IMR-90 (cell line): ENCODE measurements around the gene BMPER. TPM values are rescaled to one million over a fixed set of nuclear protein-coding genes. Genes with fewer than 3 reads are reported as not detected.

Source experiments
- ATAC-seq: fragments of 200-7000 bp; cut with Tn5 transposase; 2 replicates; pipeline ENCODE4 v1.9.1; 2020; ENCODE audit warnings: low read depth, mild to moderate bottlenecking, moderate library complexity
- BruUV-seq: library from RNA; stranded (reverse); fragments of 400-500 nt; replicated peaks from 2 replicates; lab custom pipeline; 2021; lab: Mats Ljungman, UMichigan
- CTCF ChIA-PET: fragments of 300-600 bp; formaldehyde crosslinking; extraction: SDS; loops from one replicate; lab custom pipeline; 2021; ENCODE audit warnings: antibody characterized with exemption; lab: Yijun Ruan, JAX
- POLR2A ChIA-PET: fragments of 300-600 bp; sonication (Branson Sonifier 250); formaldehyde crosslinking; loops from one replicate; lab custom pipeline; 2022; ENCODE audit warnings: antibody characterized with exemption; ENCODE audit not compliant: unreplicated experiment; lab: Charles Lee
- DNase-seq: peaks from one replicate; pipeline ENCODE4 v3.0.0; 2013
- H2AFZ ChIP-seq: replicated peaks from 2 replicates; pipeline ENCODE3; 2013; ENCODE audit warnings: low read length, mild to moderate bottlenecking; ENCODE audit not compliant: poor library complexity
- H2AK5ac ChIP-seq: 2 replicates; pipeline ENCODE4 v1.6.1; 2013; ENCODE audit warnings: low read depth, low read length, inconsistent platforms
- H2AK9ac ChIP-seq: replicated peaks from 2 replicates; pipeline ENCODE3; 2013; ENCODE audit warnings: mild to moderate bottlenecking, low read depth, low read length, moderate library complexity; ENCODE audit not compliant: poor library complexity
- H2BK120ac ChIP-seq: 2 replicates; pipeline ENCODE4 v1.6.1; 2013; ENCODE audit warnings: low read depth, low read length, inconsistent platforms
- H2BK15ac ChIP-seq: 3 replicates; pipeline ENCODE4 v1.6.1; 2013; ENCODE audit warnings: low read depth, low read length, inconsistent platforms
- H2BK20ac ChIP-seq: 2 replicates; pipeline ENCODE4 v1.6.1; 2013; ENCODE audit warnings: low read depth, mild to moderate bottlenecking, inconsistent platforms, low read length, moderate library complexity
- H2BK5ac ChIP-seq: 2 replicates; pipeline ENCODE4 v1.6.1; 2013; ENCODE audit warnings: mild to moderate bottlenecking, low read depth, low read length, inconsistent platforms; ENCODE audit not compliant: poor library complexity, severe bottlenecking
- H3K14ac ChIP-seq: replicated peaks from 2 replicates; pipeline ENCODE4 v1.6.1; 2013; ENCODE audit warnings: low read depth, low read length, inconsistent platforms
- H3K18ac ChIP-seq: 2 replicates; pipeline ENCODE4 v1.6.1; 2013; ENCODE audit warnings: low read depth, low read length, control low read depth
- H3K23ac ChIP-seq: 2 replicates; pipeline ENCODE4 v1.6.1; 2013; ENCODE audit warnings: low read depth, low read length, inconsistent platforms
- H3K27ac ChIP-seq: 2 replicates; pipeline ENCODE4 v1.5.1; 2013; ENCODE audit warnings: mild to moderate bottlenecking, control low read depth, low read length; ENCODE audit not compliant: insufficient read depth
- H3K27me3 ChIP-seq: 2 replicates; pipeline ENCODE4 v1.6.1; 2013; ENCODE audit warnings: low read length; ENCODE audit not compliant: control insufficient read depth, insufficient read depth
- H3K36me3 ChIP-seq: 2 replicates; pipeline ENCODE4 v1.6.1; 2013; ENCODE audit warnings: low read length, mixed read lengths; ENCODE audit not compliant: control insufficient read depth, insufficient read depth
- H3K4ac ChIP-seq: 2 replicates; pipeline ENCODE4 v1.6.1; 2013; ENCODE audit warnings: low read depth, low read length, inconsistent platforms
- H3K4me1 ChIP-seq: 2 replicates; pipeline ENCODE4 v1.6.1; 2013; ENCODE audit warnings: low read length, mixed read lengths; ENCODE audit not compliant: control insufficient read depth, insufficient read depth
- H3K4me2 ChIP-seq: 2 replicates; pipeline ENCODE4 v1.6.1; 2013; ENCODE audit warnings: low read depth, mild to moderate bottlenecking, control low read depth, low read length, moderate library complexity
- H3K4me3 ChIP-seq: 2 replicates; pipeline ENCODE4 v1.5.1; 2013; ENCODE audit warnings: low read depth, mild to moderate bottlenecking, control low read depth, low read length, moderate library complexity; ENCODE audit not compliant: insufficient read depth
- H3K56ac ChIP-seq: 2 replicates; pipeline ENCODE4 v1.6.1; 2013; ENCODE audit warnings: low read length, inconsistent platforms; ENCODE audit not compliant: insufficient read depth; ENCODE audit errors: extremely low read depth
- H3K79me1 ChIP-seq, 2 experiments: 2 replicates each; pipeline ENCODE4 v1.6.1; 2013; ENCODE audit warnings: low read length in 2 of 2, inconsistent platforms in 1 of 2, low read depth in 1 of 2
- H3K9ac ChIP-seq: 2 replicates; pipeline ENCODE4 v1.6.1; 2013; ENCODE audit warnings: low read depth, low read length, control low read depth
- H3K9me1 ChIP-seq: 2 replicates; pipeline ENCODE4 v1.6.1; 2013; ENCODE audit warnings: low read length, inconsistent platforms; ENCODE audit not compliant: insufficient read depth
- H3K9me3 ChIP-seq: 2 replicates; pipeline ENCODE4 v1.6.1; 2013; ENCODE audit warnings: low read length; ENCODE audit not compliant: control insufficient read depth, insufficient read depth
- H4K20me1 ChIP-seq: 2 replicates; pipeline ENCODE4 v1.6.1; 2013; ENCODE audit warnings: low read length, inconsistent platforms; ENCODE audit not compliant: insufficient read depth
- H4K5ac ChIP-seq: 2 replicates; pipeline ENCODE4 v1.6.1; 2013; ENCODE audit warnings: mild to moderate bottlenecking, low read depth, low read length, control low read depth
- H4K8ac ChIP-seq, 2 experiments: 2 replicates each; pipeline ENCODE4 v1.6.1; 2013; ENCODE audit warnings: low read depth in 2 of 2, low read length in 2 of 2, control low read depth in 1 of 2, inconsistent platforms in 1 of 2
- H4K91ac ChIP-seq: 2 replicates; pipeline ENCODE4 v1.6.1; 2013; ENCODE audit warnings: low read depth, low read length, inconsistent platforms; ENCODE audit not compliant: insufficient read depth
- BHLHE40 ChIP-seq: fragments of 150-350 bp; IDR thresholded peaks from 2 replicates; pipeline ENCODE4 v1.6.1; 2016; ENCODE audit warnings: mild to moderate bottlenecking, low read depth, low read length
- CEBPB ChIP-seq: IDR thresholded peaks from 2 replicates; pipeline ENCODE4 v1.6.1; 2012; ENCODE audit warnings: low read depth, low read length, improper control_type of control experiment
- CHD1 ChIP-seq: IDR thresholded peaks from 2 replicates; pipeline ENCODE4 v1.6.1; 2012; ENCODE audit warnings: low read depth, low read length, improper control_type of control experiment
- ELK1 ChIP-seq: fragments of 150-350 bp; IDR thresholded peaks from 2 replicates; pipeline ENCODE4 v1.6.1; 2016; ENCODE audit warnings: low read depth, mild to moderate bottlenecking, low read length, moderate library complexity, borderline replicate concordance
- FOS ChIP-seq: fragments of 150-350 bp; IDR thresholded peaks from 2 replicates; pipeline ENCODE4 v1.6.1; 2016; ENCODE audit warnings: low read depth, low read length
- MAZ ChIP-seq: IDR thresholded peaks from 2 replicates; pipeline ENCODE4 v1.6.1; 2012; ENCODE audit warnings: low read depth, mild to moderate bottlenecking, low read length, improper control_type of control experiment, moderate library complexity, borderline replicate concordance
- MXI1 ChIP-seq: IDR thresholded peaks from 2 replicates; pipeline ENCODE4 v1.6.1; 2012; ENCODE audit warnings: low read depth, mild to moderate bottlenecking, low read length, moderate library complexity, borderline replicate concordance
- POLR2A ChIP-seq: IDR thresholded peaks from 2 replicates; pipeline ENCODE4 v1.6.1; 2012; ENCODE audit warnings: mild to moderate bottlenecking, low read depth, low read length
- RAD21 ChIP-seq: IDR thresholded peaks from 2 replicates; pipeline ENCODE4 v1.6.1; 2012; ENCODE audit warnings: low read length, improper control_type of control experiment
- USF2 ChIP-seq: fragments of 150-350 bp; IDR thresholded peaks from 2 replicates; pipeline ENCODE4 v1.6.1; 2017; ENCODE audit warnings: mild to moderate bottlenecking, antibody characterized with exemption, low read length, low read depth
- WGBS, 2 experiments: methylation state at CpG; one replicate each; pipeline versions ENCODE4 v1.1.5 to v1.1.7; 2013; ENCODE audit warnings: missing lambda C conversion rate in 2 of 2; ENCODE audit not compliant: insufficient read length in 1 of 2; ENCODE audit errors: extremely low coverage in 2 of 2; 5-methylcytosine and 5-hydroxymethylcytosine counted together
- dilution Hi-C: fragments of 300-500 bp; cut with HindIII; formaldehyde crosslinking; loops from one replicate; pipeline ENCODE4 v1.14.3; 2018; ENCODE audit warnings: low sequenced_read_pairs; ENCODE audit not compliant: unreplicated experiment
- in situ Hi-C: fragments of 300-500 bp; cut with MboI; formaldehyde crosslinking; loops from 3 replicates; pipeline ENCODE4 v1.14.3; 2019; ENCODE audit warnings: low sequenced_read_pairs, inconsistent platforms, mixed read lengths
- intact Hi-C: fragments of 100-400 bp; cut with micrococcal nuclease; formaldehyde crosslinking; loops from 2 replicates; pipeline ENCODE4 v1.10.0; 2022
- polyA plus RNA-seq, 3 experiments: library from polyadenylated mRNA; depleted of rRNA; stranded (reverse); fragments of >200 nt; gene quantifications; 2 replicates each; pipeline ENCODE4 v1.2.3, GENCODE V29; 2012; ENCODE audit warnings: low replicate concordance in 1 of 3
- total RNA-seq: library from RNA; depleted of rRNA; stranded (reverse); fragments of >200 nt; gene quantifications from 2 replicates; pipeline ENCODE4 v1.2.3, GENCODE V29; 2012

BMPER gene
- total and polyA plus RNA-seq, 2 of the 4 experiments (the other 2 are of a cell fraction) = 6.2 to 7.9 TPM

- H3K27me3 ChIP-seq = no peaks in the 10 kb centered on the region
- no peak overlapping the region for H2BK120ac ChIP-seq
- no peak overlapping the region for H4K91ac ChIP-seq
- H3K4me1 ChIP-seq = peaks cover 8% of the 10 kb centered on the region
- H3K18ac ChIP-seq = peak overlapping the region; percentile 43; the same call in 1 of the 2 replicates
- no peaks in the 10 kb centered on the region for H3K79me1 ChIP-seq
- BruUV-seq = no TSS peak
- no peak overlapping the region for H3K4me3 ChIP-seq
- TF ChIP-seq RAD21 = no peak
- TF ChIP-seq MXI1 = no peak
- no peak for TF ChIP-seq FOS
- TF ChIP-seq MAZ = no peak
- no peak for TF ChIP-seq ELK1
- TF ChIP-seq BHLHE40 = no peak
- TF ChIP-seq CEBPB = no peak
- no peak for TF ChIP-seq USF2
- TF ChIP-seq POLR2A = no peak
- no peak for TF ChIP-seq CHD1
- H4K5ac ChIP-seq = no peak overlapping the region
- H3K4me2 ChIP-seq = no peak overlapping the region
- dilution Hi-C loops = no loop called here
- no peaks in the 10 kb centered on the region for H3K9me3 ChIP-seq
- H3K56ac ChIP-seq = no peak overlapping the region
- H3K4ac ChIP-seq = no peak overlapping the region
- ChIA-PET POLR2A (no interaction called here), CTCF (no interaction called here)
- WGBS, 2 experiments = no CpG with 5 or more reads among the region's 1 CpG
- H2AK5ac ChIP-seq = no peak overlapping the region; the same call in 1 of the 2 replicates
- H4K20me1 ChIP-seq = no peaks in the 10 kb centered on the region
- no peak overlapping the region for H2BK5ac ChIP-seq
- intact Hi-C loops = no loop called here
- no peak overlapping the region for H3K27ac ChIP-seq
- H3K14ac ChIP-seq = no peak overlapping the region
- DNase-seq = no peak
- in situ Hi-C loops = no loop called here
- H3K23ac ChIP-seq = no peak overlapping the region
- H2BK20ac ChIP-seq = 0 out of 2 replicates have a peak overlapping the region, but pooled peaks have one; percentile 20
- H2AK9ac ChIP-seq = no peak overlapping the region
- no peaks in the 10 kb centered on the region for H3K36me3 ChIP-seq
- H4K8ac ChIP-seq = no peak overlapping the region
- H3K9ac ChIP-seq = no peak overlapping the region
- no peak overlapping the region for H2BK15ac ChIP-seq
- no peak overlapping the region for H2AFZ ChIP-seq
- ATAC-seq = peak; percentile 46
- H3K9me1 ChIP-seq = no peaks in the 10 kb centered on the region
Observed at GRCh38 chr7:33958104-33958503, 52.8 kb downstream of the BMPER start.
